NCI-H1436 (cell line): ENCODE data around the gene GRIN2A.

Experiments
- DNase-seq: peaks from one replicate; lab custom pipeline; 2025; lab: John Stamatoyannopoulos, UW

Gene GRIN2A

DNA sequence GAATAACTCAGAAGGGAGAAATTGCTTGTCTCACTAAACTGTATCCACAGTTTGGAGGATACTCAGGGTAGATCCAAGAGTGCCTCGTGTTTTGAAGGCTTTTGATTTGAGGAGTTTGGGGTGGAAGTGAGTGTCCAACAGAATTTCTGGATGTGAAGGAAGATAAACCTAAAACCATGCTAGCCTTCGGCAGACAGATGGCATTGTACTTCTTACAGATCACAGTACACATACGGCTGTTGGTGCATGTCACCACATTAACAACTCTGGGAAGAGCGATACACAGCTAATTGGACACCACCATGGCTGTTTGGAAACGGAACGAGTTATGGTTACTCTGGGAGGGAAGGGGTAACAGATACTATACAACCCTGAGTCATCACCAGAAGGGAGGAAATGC lies 420.4 kb downstream of the GRIN2A start:
- no peak for DNase-seq

DNA sequence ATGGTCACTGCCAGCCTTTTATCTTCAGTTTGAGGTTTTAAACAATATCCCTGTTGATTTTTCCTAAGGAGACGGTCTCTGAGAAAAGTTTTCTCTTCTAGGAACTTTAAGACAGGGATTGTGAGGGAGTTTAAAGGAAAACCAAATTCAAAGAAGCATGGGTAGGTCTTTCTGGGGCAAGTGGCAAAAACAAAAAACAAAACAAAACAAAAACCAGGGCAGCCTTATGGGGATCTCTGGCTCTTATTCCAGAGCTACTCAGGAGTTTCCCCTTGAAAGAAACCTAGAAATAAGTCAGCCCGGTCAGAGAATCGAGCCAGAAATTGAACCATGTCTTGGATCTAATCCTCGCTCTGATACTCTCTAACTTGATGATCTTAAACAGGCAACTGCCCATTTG lies 424.5 kb downstream of the GRIN2A start:
- no peak for DNase-seq

DNA sequence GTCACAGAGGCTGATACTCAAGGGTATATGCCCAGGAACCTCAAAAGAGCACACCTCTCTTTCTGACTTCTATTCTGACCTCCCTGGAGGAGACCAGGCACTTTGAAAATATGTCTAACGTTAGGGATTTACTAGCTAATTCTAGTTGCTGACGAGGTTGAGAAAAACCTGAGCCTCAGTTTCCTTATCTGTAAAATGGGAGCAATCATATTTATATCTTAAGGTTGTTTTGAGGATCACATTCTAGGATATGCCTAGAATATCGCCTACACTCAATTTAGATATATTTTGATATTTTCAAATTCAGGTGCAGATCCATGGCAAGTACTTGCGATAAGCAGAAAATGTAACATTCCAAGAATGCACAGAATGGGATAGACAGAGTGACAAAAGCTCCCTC lies 425.8 kb downstream of the GRIN2A start:
- no peak for DNase-seq

GRCh38 chr16:9755081-9755480 lies 427.1 kb downstream of the GRIN2A start:
- DNase-seq, result no peak

- no peak for DNase-seq
These were observed 440.5 kb downstream of the GRIN2A start for GRCh38 chr16:9741776-9742175.

- no peak for DNase-seq
These were observed 442.9 kb downstream of the GRIN2A start for GRCh38 chr16:9739301-9739700.

GRCh38 chr16:9738690-9739089 lies 443.5 kb downstream of the GRIN2A start:
- no peak for DNase-seq

GRCh38 chr16:9736547-9736946 lies 445.7 kb downstream of the GRIN2A start:
- DNase-seq, result no peak

GRCh38 chr16:9723136-9723535 lies 459.1 kb downstream of the GRIN2A start:
- no peak for DNase-seq

GRCh38 chr16:9713907-9714306 lies 468.3 kb downstream of the GRIN2A start:
- DNase-seq, result no peak

DNA sequence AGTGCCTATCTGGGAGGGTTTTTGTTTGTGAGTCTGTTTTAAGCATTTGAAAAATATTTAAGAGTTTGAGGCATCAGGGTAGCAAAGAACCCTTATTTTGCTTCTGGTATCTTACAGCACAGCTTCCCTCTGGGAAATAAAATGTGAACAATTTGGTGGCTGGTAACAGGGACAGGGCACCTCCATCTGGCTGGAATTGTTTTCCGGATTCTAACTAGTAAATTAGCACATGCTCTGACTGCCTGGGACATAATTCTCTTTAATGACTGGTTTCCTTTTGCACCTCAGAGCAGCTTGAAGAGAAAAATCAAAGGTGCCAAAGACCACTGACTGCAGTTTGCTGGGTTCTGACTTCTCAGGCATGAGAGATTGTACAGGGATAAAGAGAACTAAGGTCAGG lies 469.1 kb downstream of the GRIN2A start:
- DNase-seq, result no peak

DNA sequence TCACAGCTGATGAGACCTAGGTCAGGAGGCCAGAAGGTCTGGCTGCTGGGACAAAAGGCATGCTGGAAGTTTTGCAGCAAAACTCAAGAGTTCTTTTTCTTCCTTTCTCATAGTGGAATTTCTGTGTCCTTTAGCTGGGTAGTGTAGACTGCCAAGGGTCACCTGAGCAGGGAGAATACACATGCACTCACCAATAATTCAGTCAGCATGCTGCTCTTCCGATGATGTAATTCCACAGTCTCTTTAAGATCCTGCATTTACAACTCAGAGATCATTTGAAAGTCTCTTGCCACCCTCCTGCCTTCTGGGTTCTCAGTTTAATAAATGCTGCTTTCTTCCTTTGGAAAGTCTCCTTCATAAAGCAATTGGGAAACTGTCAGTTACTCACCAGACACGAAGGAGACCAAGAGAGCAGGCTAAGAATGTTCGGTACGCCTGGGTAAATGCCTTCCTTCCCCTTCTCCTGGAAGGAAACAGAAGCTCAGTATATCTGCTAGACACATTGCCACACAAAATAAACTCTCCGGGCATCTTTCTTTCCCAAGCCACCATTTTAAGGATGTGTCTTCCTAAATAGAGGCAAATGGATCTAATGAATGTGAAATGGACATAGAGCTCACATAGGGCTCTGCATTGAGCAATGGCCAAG lies 473.1 kb downstream of the GRIN2A start:
- DNase-seq, result no peak

DNA sequence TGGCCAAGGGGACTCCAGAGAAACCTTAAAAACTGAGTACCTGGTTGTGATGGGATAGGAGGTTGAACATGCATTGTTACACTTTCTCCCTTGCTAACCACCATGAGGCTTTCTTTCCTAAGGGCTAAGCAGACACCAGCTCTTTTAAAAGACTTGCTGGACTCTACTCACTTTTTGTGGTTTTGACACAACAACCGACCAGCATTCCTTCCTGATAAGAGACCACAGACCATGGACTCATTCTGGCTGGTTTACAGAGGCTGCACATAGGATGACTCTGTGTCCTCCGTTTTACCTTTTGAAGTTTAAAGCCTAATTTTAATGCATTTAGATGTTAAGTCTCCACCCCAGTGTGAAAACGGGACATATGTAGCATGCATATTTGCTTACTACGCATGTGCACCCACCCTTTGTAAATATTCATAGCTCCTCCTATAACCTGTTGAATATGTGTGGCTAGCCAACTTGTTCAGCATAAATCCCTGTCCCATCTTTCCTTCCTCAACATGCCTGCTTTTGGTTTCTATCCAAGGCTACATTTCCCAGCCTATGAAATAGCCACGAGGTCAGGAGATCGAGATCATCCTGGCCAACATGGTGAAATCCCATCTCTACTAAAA lies 475.9 kb downstream of the GRIN2A start:
- DNase-seq, result no peak

DNA sequence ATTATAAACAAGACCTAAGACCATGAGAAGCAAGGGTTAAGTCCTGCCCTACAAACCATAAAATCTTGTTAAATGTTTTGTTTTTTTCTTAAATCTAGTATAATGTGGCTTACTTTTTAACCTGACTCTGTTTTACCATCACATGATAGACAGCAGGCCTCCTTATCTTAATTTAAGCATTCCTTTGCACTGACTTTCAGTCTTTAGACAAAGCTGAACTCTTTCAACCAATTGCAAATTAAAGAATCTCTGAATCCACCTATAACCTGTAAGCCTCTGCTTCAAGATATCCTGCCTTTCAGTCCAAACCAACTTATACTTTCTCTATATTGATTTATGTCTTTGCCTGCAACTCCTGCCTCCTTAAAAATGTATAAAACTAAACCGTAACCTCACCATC lies 478.5 kb downstream of the GRIN2A start:
- DNase-seq, result no peak
